ENCODE results near the gene SET. TPM values are rescaled to one million over a fixed set of nuclear protein-coding genes. Genes with fewer than 3 reads are reported as not detected.

The SET gene
- polyA plus RNA-seq, 1 donor (not counting 4 experiments of a cell fraction or from before 2014, with no cell fraction given), result 267 TPM

- no peak for FAIRE-seq
- Histone ChIP-seq H3K9me1 (ENCODE audit: control insufficient read depth, extremely low read depth, insufficient read depth, low read length) (no peaks in the 10 kb centered on the region), H3K36me3 (ENCODE audit: control insufficient read depth in 2 of 2, extremely low read depth in 1 of 2, insufficient read depth in 2 of 2, low read length in 2 of 2) (peaks cover 0 to under 1% of the 10 kb centered on the region in 2 experiments), H3K4me1 (ENCODE audit: control insufficient read depth, extremely low read depth, insufficient read depth, low read length) (no peaks in the 10 kb centered on the region), H4K20me1 (ENCODE audit: control insufficient read depth, extremely low read depth, insufficient read depth, low read length) (no peaks in the 10 kb centered on the region), H3K79me2 (ENCODE audit: control insufficient read depth, insufficient read depth, low read length) (no peaks in the 10 kb centered on the region), H3K27me3 (ENCODE audit: control insufficient read depth, extremely low read depth, insufficient read depth, low read length) (no peaks in the 10 kb centered on the region), H2AFZ (ENCODE audit: control insufficient read depth, low read length) (no peak overlapping the region), H3K27ac (ENCODE audit: control insufficient read depth, insufficient read depth, low read length) (no peak overlapping the region), H3K9me3 (ENCODE audit: control insufficient read depth, low read depth, low read length) (no peaks in the 10 kb centered on the region), H3K9ac (ENCODE audit: control insufficient read depth, extremely low read depth, insufficient read depth, low read length) (no peak overlapping the region), H3K4me3 (ENCODE audit: control insufficient read depth in 2 of 3, extremely low read depth in 1 of 3, insufficient read depth in 2 of 3, low read depth in 1 of 3, low read length in 3 of 3) (no peak overlapping the region), H3K4me2 (ENCODE audit: control insufficient read depth, extremely low read depth, insufficient read depth, low read depth, low read length) (no peak overlapping the region)
- dilution Hi-C loops (cut with MboI; ENCODE audit: extremely low pct_ligation_motif_present, low sequenced_read_pairs), result no loop called here
- DNase-seq (ENCODE audit: low read depth, low spot score), result no peak
- TF ChIP-seq CTCF (optimal IDR thresholded peaks at IDR 0.05 in 1 of 3, IDR thresholded peaks at IDR 0.05 in 1 of 3, conservative IDR thresholded peaks at IDR 0.05 in 1 of 3; ENCODE audit: extremely low read depth in 1 of 3, insufficient read depth in 2 of 3, low read length in 3 of 3) (no peak), EZH2 (IDR thresholded peaks at IDR 0.05; ENCODE audit: low read length) (no peak)
Measured at GRCh38 chr9:128714586-128715435, 25.8 kb downstream of the SET start.

GRCh38 chr9:128715436-128715750 is 26.4 kb downstream of the SET start:
- H2AFZ ChIP-seq (ENCODE audit: control insufficient read depth, low read length), result no peak overlapping the region
- FAIRE-seq (no peak), DNase-seq (ENCODE audit: low read depth, low spot score) (no peak)
- H3K4me3 ChIP-seq (ENCODE audit: control insufficient read depth in 2 of 3, extremely low read depth in 1 of 3, insufficient read depth in 2 of 3, low read depth in 1 of 3, low read length in 3 of 3), result no peak overlapping the region
- no peaks in the 10 kb centered on the region for H3K79me2 ChIP-seq (ENCODE audit: control insufficient read depth, insufficient read depth, low read length)
- no peak overlapping the region for H3K9ac ChIP-seq (ENCODE audit: control insufficient read depth, extremely low read depth, insufficient read depth, low read length)
- no peak overlapping the region for H3K4me2 ChIP-seq (ENCODE audit: control insufficient read depth, extremely low read depth, insufficient read depth, low read depth, low read length)
- H3K27ac ChIP-seq (ENCODE audit: control insufficient read depth, insufficient read depth, low read length), result no peak overlapping the region
- no peaks in the 10 kb centered on the region for H3K9me1 ChIP-seq (ENCODE audit: control insufficient read depth, extremely low read depth, insufficient read depth, low read length)
- H3K9me3 ChIP-seq (ENCODE audit: control insufficient read depth, low read depth, low read length), result no peaks in the 10 kb centered on the region
- no peaks in the 10 kb centered on the region for H3K27me3 ChIP-seq (ENCODE audit: control insufficient read depth, extremely low read depth, insufficient read depth, low read length)
- dilution Hi-C loops (cut with MboI; ENCODE audit: extremely low pct_ligation_motif_present, low sequenced_read_pairs), result no loop called here
- H3K4me1 ChIP-seq (ENCODE audit: control insufficient read depth, extremely low read depth, insufficient read depth, low read length), result no peaks in the 10 kb centered on the region
- H3K36me3 ChIP-seq (ENCODE audit: control insufficient read depth in 2 of 2, extremely low read depth in 1 of 2, insufficient read depth in 2 of 2, low read length in 2 of 2), result peaks cover 0 to 3% of the 10 kb centered on the region in 2 experiments
- no peak for TF ChIP-seq EZH2 (IDR thresholded peaks at IDR 0.05; ENCODE audit: low read length)
- no peak for TF ChIP-seq CTCF (optimal IDR thresholded peaks at IDR 0.05 in 1 of 3, IDR thresholded peaks at IDR 0.05 in 1 of 3, conservative IDR thresholded peaks at IDR 0.05 in 1 of 3; ENCODE audit: extremely low read depth in 1 of 3, insufficient read depth in 2 of 3, low read length in 3 of 3)
- H4K20me1 ChIP-seq (ENCODE audit: control insufficient read depth, extremely low read depth, insufficient read depth, low read length), result no peaks in the 10 kb centered on the region
